ENCODE results near the gene NOP9.

DNA sequence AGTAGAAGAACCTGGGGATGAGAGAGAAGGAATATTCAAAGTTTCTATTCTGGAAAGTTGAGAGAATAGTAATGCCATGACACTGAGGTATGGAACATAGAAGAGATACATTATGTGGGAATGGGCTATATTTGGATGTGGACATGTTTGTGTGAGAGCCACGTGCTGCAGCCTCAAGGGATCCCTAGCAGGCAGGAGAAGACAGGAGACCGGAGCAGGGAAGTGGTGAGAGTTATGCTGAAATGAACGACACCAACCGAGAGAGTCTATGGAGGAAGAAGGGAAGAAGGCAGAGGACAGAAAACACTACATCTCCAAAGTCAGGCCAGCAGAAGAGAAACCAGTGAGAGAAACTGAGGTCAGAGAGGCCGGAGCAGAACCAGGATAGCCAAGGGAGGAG, 50.1 kb downstream of the NOP9 start:
- no peak for TF ChIP-seq POLR2A (IDR thresholded peaks at IDR 0.05)
- no peak for TF ChIP-seq CTCF (IDR thresholded peaks at IDR 0.05)
- no peak for TF ChIP-seq POLR2AphosphoS5 (IDR thresholded peaks at IDR 0.05)
- TF ChIP-seq EP300 (IDR thresholded peaks at IDR 0.05): no peak

All from sigmoid colon (tissue), 4 donors.